ENCODE measurements around the gene ITGB5.

Gene ITGB5

GRCh38 chr3:124887177-124887931, at the start of gene ITGB5:
Gene ITGB5, minus strand, starts transcription at chr3:124887365. Its CDS starts 365 bp downstream, at chr3:124887000.
- no peak for TF ChIP-seq ZNF565 (CRISPR knock-in tag; conservative IDR thresholded peaks at IDR 0.05; ENCODE audit: low read depth)
- TF ChIP-seq GLIS3 (CRISPR knock-in tag; IDR thresholded peaks at IDR 0.05): peak; percentile 51; the same call in 1 of the 2 replicates
- no peak for TF ChIP-seq SNAI2 (CRISPR knock-in tag; IDR thresholded peaks at IDR 0.05)
- TF ChIP-seq TSHZ2 (CRISPR knock-in tag; IDR thresholded peaks at IDR 0.05): no peak
- ATAC-seq: peak; percentile 90

DNA sequence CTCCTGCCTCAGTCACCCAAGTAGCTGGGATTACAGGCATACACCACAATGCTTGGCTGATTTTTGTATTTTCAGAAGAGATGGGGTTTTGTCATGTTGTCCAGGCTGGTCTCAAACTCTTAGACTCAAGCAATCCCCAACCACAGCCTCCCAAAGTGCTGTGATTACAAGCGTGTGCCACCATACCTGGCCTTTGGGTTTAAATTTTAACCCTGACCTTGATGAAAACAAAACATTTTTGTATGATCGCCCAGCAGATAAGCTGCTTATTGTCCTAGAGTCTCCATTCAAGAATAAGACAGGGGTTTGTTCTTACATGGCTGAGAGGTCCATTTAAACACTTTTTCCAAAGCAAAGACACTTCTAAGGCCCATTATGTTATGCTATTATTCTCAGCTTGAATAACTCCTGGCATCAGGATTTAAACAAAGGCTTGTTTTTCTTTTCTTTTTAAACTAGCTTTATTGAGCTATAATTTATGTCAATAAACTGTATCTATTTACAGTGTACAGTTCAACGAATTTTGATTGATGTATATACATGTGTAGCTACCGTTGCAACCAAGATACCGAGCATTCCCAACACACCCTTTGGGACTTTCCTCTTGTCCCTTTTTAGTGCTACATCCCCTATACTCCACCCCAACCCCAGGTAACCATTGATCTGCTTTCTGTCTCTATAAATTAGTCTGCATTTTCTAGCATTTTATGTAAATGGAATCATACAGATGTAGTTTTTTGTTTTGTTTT, 48.8 kb upstream of the ITGB5 start:
- TF ChIP-seq ZNF70 (CRISPR knock-in tag; IDR thresholded peaks at IDR 0.05): no peak
- no peak for TF ChIP-seq ESRRG (CRISPR knock-in tag; IDR thresholded peaks at IDR 0.05)
- no peak for TF ChIP-seq POU6F1 (CRISPR knock-in tag; IDR thresholded peaks at IDR 0.05; ENCODE audit: borderline replicate concordance, low read depth)
- TF ChIP-seq, protein P1, sequence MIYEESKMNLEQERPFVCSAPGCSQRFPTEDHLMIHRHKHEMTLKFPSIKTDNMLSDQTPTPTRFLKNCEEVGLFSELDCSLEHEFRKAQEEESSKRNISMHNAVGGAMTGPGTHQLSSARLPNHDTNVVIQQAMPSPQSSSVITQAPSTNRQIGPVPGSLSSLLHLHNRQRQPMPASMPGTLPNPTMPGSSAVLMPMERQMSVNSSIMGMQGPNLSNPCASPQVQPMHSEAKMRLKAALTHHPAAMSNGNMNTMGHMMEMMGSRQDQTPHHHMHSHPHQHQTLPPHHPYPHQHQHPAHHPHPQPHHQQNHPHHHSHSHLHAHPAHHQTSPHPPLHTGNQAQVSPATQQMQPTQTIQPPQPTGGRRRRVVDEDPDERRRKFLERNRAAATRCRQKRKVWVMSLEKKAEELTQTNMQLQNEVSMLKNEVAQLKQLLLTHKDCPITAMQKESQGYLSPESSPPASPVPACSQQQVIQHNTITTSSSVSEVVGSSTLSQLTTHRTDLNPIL (CRISPR knock-in tag; IDR thresholded peaks at IDR 0.05; ENCODE audit: low read depth): no peak
- no peak for TF ChIP-seq OSR1 (CRISPR knock-in tag; IDR thresholded peaks at IDR 0.05)
- no peak for TF ChIP-seq ZC3H10 (CRISPR knock-in tag; IDR thresholded peaks at IDR 0.05)
- TF ChIP-seq, protein P2, sequence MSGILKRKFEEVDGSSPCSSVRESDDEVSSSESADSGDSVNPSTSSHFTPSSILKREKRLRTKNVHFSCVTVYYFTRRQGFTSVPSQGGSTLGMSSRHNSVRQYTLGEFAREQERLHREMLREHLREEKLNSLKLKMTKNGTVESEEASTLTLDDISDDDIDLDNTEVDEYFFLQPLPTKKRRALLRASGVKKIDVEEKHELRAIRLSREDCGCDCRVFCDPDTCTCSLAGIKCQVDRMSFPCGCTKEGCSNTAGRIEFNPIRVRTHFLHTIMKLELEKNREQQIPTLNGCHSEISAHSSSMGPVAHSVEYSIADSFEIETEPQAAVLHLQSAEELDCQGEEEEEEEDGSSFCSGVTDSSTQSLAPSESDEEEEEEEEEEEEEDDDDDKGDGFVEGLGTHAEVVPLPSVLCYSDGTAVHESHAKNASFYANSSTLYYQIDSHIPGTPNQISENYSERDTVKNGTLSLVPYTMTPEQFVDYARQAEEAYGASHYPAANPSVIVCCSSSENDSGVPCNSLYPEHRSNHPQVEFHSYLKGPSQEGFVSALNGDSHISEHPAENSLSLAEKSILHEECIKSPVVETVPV (CRISPR knock-in tag; IDR thresholded peaks at IDR 0.05): no peak
- TF ChIP-seq TCF4 (CRISPR knock-in tag; IDR thresholded peaks at IDR 0.05; ENCODE audit: borderline replicate concordance): no peak
- TF ChIP-seq PATZ1 (CRISPR knock-in tag; IDR thresholded peaks at IDR 0.05; ENCODE audit: borderline replicate concordance): no peak
- TF ChIP-seq ZNF8 (CRISPR knock-in tag; IDR thresholded peaks at IDR 0.05): no peak
- no peak for ATAC-seq

DNA sequence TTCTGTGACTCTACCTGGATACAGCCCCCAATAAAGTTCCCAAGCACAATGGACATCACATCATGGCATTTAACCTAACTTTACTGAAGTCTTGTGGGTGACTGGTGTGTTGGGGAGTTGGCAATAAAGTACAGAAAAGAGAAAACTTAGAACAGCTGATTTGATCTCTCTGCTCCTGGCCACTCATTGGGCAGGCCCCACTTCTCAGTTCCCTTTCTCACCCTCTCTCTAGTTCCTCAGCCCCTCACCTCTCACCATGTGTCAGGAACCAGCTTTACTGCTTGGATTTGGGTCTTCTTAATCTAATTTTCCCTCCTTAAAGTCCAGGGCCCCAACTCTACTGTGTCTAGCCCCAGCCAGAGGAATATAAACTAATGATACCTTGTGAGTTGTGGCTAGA, 48.1 kb upstream of the ITGB5 start:
- TF ChIP-seq OSR1 (CRISPR knock-in tag; IDR thresholded peaks at IDR 0.05) (no peak), ZNF8 (CRISPR knock-in tag; IDR thresholded peaks at IDR 0.05) (no peak), SNAI2 (CRISPR knock-in tag; IDR thresholded peaks at IDR 0.05) (no peak), ZFP3 (CRISPR knock-in tag; IDR thresholded peaks at IDR 0.05) (no peak), ZNF565 (CRISPR knock-in tag; conservative IDR thresholded peaks at IDR 0.05; ENCODE audit: low read depth) (no peak), TCF4 (CRISPR knock-in tag; IDR thresholded peaks at IDR 0.05; ENCODE audit: borderline replicate concordance) (no peak)
- no peak for ATAC-seq

GRCh38 chr3:124934577-124934976, 47.4 kb upstream of the ITGB5 start, which contains the start of gene MUC13:
Gene MUC13, minus strand, starts transcription at chr3:124934751. Its CDS starts 39 bp downstream, at chr3:124934712.
- no peak for ATAC-seq
- TF ChIP-seq PPARA (CRISPR knock-in tag; IDR thresholded peaks at IDR 0.05; ENCODE audit: borderline replicate concordance) (no peak), ISL1 (CRISPR knock-in tag; IDR thresholded peaks at IDR 0.05) (no peak), TOX (CRISPR knock-in tag; IDR thresholded peaks at IDR 0.05; ENCODE audit: borderline replicate concordance) (no peak), ZC3H10 (CRISPR knock-in tag; IDR thresholded peaks at IDR 0.05) (no peak), PATZ1 (CRISPR knock-in tag; IDR thresholded peaks at IDR 0.05; ENCODE audit: borderline replicate concordance) (no peak)

Measured in SK-N-SH treated with all-trans-retinoic acid at 6 μM for 48 hours (cell line).